GM23338 (cell line): ENCODE data around the gene DNAH11. TPM values are rescaled to one million over a fixed set of nuclear protein-coding genes. Genes with fewer than 3 reads are reported as not detected.

Experiments used
- ATAC-seq: fragments of 200-7000 bp; cut with Tn5 transposase; 3 replicates; pipeline ENCODE4 v1.9.1; 2020
- DNase-seq: peaks from one replicate; pipeline ENCODE4 v3.0.0-alpha.2; 2015; ENCODE audit warnings: low spot score
- H2AFZ ChIP-seq: fragments of 200-600 bp; sonication (generic); 2 replicates; pipeline ENCODE4 v1.8.0; 2016; ENCODE audit warnings: antibody characterized with exemption, mild to moderate bottlenecking, moderate library complexity
- H3F3A ChIP-seq: fragments of 200-600 bp; sonication (generic); replicated peaks from 2 replicates; pipeline ENCODE4 v1.8.0; 2017; ENCODE audit warnings: antibody characterized with exemption, mixed run types, low read depth
- H3K27ac ChIP-seq: fragments of 200-600 bp; sonication (generic); 2 replicates; pipeline ENCODE4 v1.6.1; 2016; ENCODE audit warnings: low read depth
- H3K27me3 ChIP-seq: fragments of 200-600 bp; sonication (generic); 2 replicates; pipeline ENCODE4 v1.8.0; 2016; ENCODE audit warnings: mild to moderate bottlenecking, mixed run types, moderate library complexity; ENCODE audit not compliant: insufficient read depth
- H3K36me3 ChIP-seq: fragments of 200-600 bp; sonication (generic); 2 replicates; pipeline ENCODE4 v1.8.0; 2016; ENCODE audit warnings: mild to moderate bottlenecking; ENCODE audit not compliant: insufficient read depth
- H3K4me1 ChIP-seq: fragments of 200-600 bp; sonication (generic); 2 replicates; pipeline ENCODE4 v1.8.0; 2016; ENCODE audit warnings: mild to moderate bottlenecking, moderate library complexity; ENCODE audit not compliant: insufficient read depth
- H3K4me2 ChIP-seq: fragments of 200-600 bp; sonication (generic); 2 replicates; pipeline ENCODE4 v1.7.1; 2017; ENCODE audit warnings: mixed run types
- H3K4me3 ChIP-seq: fragments of 200-600 bp; sonication (generic); 2 replicates; pipeline ENCODE4 v1.6.1; 2016; ENCODE audit warnings: mixed run types
- H3K79me2 ChIP-seq: fragments of 200-600 bp; sonication (generic); replicated peaks from 2 replicates; pipeline ENCODE4 v1.8.0; 2017; ENCODE audit warnings: mild to moderate bottlenecking; ENCODE audit not compliant: insufficient read depth
- H3K9me2 ChIP-seq: fragments of 200-600 bp; sonication (generic); 2 replicates; pipeline ENCODE4 v1.8.0; 2017; ENCODE audit not compliant: insufficient read depth
- H4K20me1 ChIP-seq: fragments of 200-600 bp; sonication (generic); replicated peaks from 2 replicates; pipeline ENCODE4 v1.8.0; 2017; ENCODE audit warnings: mild to moderate bottlenecking; ENCODE audit not compliant: insufficient read depth
- H3K27ac Mint-ChIP-seq: 2 replicates; pipeline ENCODE4 v1.8.0; 2020; ENCODE audit warnings: inconsistent platforms, mild to moderate bottlenecking, moderate library complexity, mixed read lengths
- H3K27me3 Mint-ChIP-seq: 3 replicates; pipeline ENCODE4 v1.8.0; 2022; ENCODE audit warnings: low read depth, mild to moderate bottlenecking, moderate library complexity, mixed read lengths, inconsistent platforms; ENCODE audit not compliant: insufficient read depth, poor library complexity
- H3K36me3 Mint-ChIP-seq: 3 replicates; pipeline ENCODE4 v1.8.0; 2021; ENCODE audit warnings: low read depth, mild to moderate bottlenecking, inconsistent platforms, moderate library complexity, mixed read lengths
- H3K4me1 Mint-ChIP-seq: 3 replicates; pipeline ENCODE4 v1.8.0; 2020; ENCODE audit warnings: mild to moderate bottlenecking, inconsistent platforms, mixed read lengths
- H3K4me3 Mint-ChIP-seq: 3 replicates; pipeline ENCODE4 v1.8.0; 2021; ENCODE audit warnings: moderate library complexity, mild to moderate bottlenecking, inconsistent platforms, mixed read lengths
- H3K9me3 Mint-ChIP-seq: 3 replicates; pipeline ENCODE4 v1.8.0; 2020; ENCODE audit warnings: moderate library complexity, mild to moderate bottlenecking, inconsistent platforms, mixed read lengths
- EZH2 ChIP-seq: fragments of 200-600 bp; sonication (generic); IDR thresholded peaks from one replicate; pipeline ENCODE4 v1.8.0; 2017; ENCODE audit warnings: antibody characterized with exemption, mild to moderate bottlenecking, low read depth; ENCODE audit not compliant: unreplicated experiment
- EZH2phosphoT487 ChIP-seq: fragments of 200-600 bp; sonication (generic); IDR thresholded peaks from one replicate; pipeline ENCODE4 v1.8.1; 2018; ENCODE audit warnings: antibody characterized with exemption; ENCODE audit not compliant: unreplicated experiment
- JUNB ChIP-seq: IDR thresholded peaks from one replicate; pipeline ENCODE4 v1.6.1; 2016; ENCODE audit warnings: antibody characterized with exemption; ENCODE audit not compliant: unreplicated experiment
- NANOG ChIP-seq: IDR thresholded peaks from 2 replicates; pipeline ENCODE4 v1.6.1; 2016; ENCODE audit warnings: antibody characterized with exemption, borderline replicate concordance
- POLR2AphosphoS5 ChIP-seq: IDR thresholded peaks from 2 replicates; pipeline ENCODE4 v1.6.1; 2016; ENCODE audit warnings: antibody characterized with exemption, low read depth
- ZNF331 ChIP-seq: fragments of 250-450 bp; sonication (Bioruptor Pico); IDR thresholded peaks from 2 replicates; pipeline ENCODE4 v1.5.0; 2020; ENCODE audit warnings: low read depth, mild to moderate bottlenecking, moderate library complexity
- ZNF462 ChIP-seq: fragments of 250-450 bp; sonication (Bioruptor Pico); IDR thresholded peaks from 2 replicates; pipeline ENCODE4 v1.5.0; 2020; ENCODE audit warnings: mild to moderate bottlenecking, moderate library complexity
- polyA plus RNA-seq: library from polyadenylated mRNA; unstranded; fragments of >200 nt; fragmentation: Nextera tagmentation; extraction: Ambion mirVana; gene quantifications from 2 replicates; pipeline ENCODE4 v1.2.1, GENCODE V29; 2016
- total RNA-seq: library from RNA; depleted of rRNA; stranded (reverse); fragments of >200 nt; shearing (Covaris generic); gene quantifications from 2 replicates; pipeline ENCODE4 v1.2.3, GENCODE V29; 2014

DNAH11 gene
- total and polyA plus RNA-seq, 2 experiments from 2014 or later, result 9.3 TPM

- TF ChIP-seq ZNF462 (CRISPR knock-in tag), result no peak
- no peak for TF ChIP-seq NANOG
- no peak for TF ChIP-seq ZNF331
- TF ChIP-seq EZH2, result no peak
These were observed 3.8 kb upstream of the DNAH11 start (continued) for GRCh38 chr7:21538936-21539495.

GRCh38 chr7:21543528-21544302, 876 bp downstream of the DNAH11 start:
- peak; percentile 39 for ATAC-seq
- peaks cover 44% of the 10 kb centered on the region for H3K4me1 Mint-ChIP-seq
- H3K36me3 Mint-ChIP-seq, result no peaks in the 10 kb centered on the region
- peak overlapping the region; percentile 59 for H3K4me3 ChIP-seq
- no peaks in the 10 kb centered on the region for H4K20me1 ChIP-seq
- no peaks in the 10 kb centered on the region for H3K9me2 ChIP-seq
- 0 out of 2 replicates have a peak, but pooled peaks cover 7% of the 10 kb centered on the region for H3F3A ChIP-seq
- peak; percentile 55 for DNase-seq
- peaks cover 30% of the 10 kb centered on the region for H3K27me3 ChIP-seq
- no peaks in the 10 kb centered on the region for H3K79me2 ChIP-seq
- no peak overlapping the region for H3K27ac Mint-ChIP-seq
- peaks cover 13% of the 10 kb centered on the region for H3K27me3 Mint-ChIP-seq
- H2AFZ ChIP-seq, result peak overlapping the region; percentile 85
- no peak overlapping the region for H3K27ac ChIP-seq
- peak overlapping the region; percentile 67 for H3K4me3 Mint-ChIP-seq
- H3K36me3 ChIP-seq, result no peaks in the 10 kb centered on the region
- H3K4me2 ChIP-seq, result peak overlapping the region; percentile 78
- H3K9me3 Mint-ChIP-seq, result peaks cover 3% of the 10 kb centered on the region; the same call in 1 of the 3 replicates
- peaks cover 60% of the 10 kb centered on the region for H3K4me1 ChIP-seq
- no peak for TF ChIP-seq ZNF462 (CRISPR knock-in tag)
- TF ChIP-seq EZH2phosphoT487, result no peak
- no peak for TF ChIP-seq POLR2AphosphoS5
- TF ChIP-seq JUNB, result no peak
